T-cell (primary cell): ENCODE results near the gene CENPI. TPM values are rescaled to one million over a fixed set of nuclear protein-coding genes. Genes with fewer than 3 reads are reported as not detected.

Source experiments
- ATAC-seq, 4 experiments: fragments of 200-7000 bp in 3 of 4; fragments of 150-1000 bp in 1 of 4; cut with Tn5 transposase; replicated peaks in 1 of 4; 1 replicate in 3 of 4; 2 replicates in 1 of 4; pipeline ENCODE4 v1.10.0; 2021; ENCODE audit warnings: moderate library complexity in 3 of 4, mild to moderate bottlenecking in 2 of 4, moderate number of reproducible peaks in 1 of 4
- CTCF ChIA-PET, 2 donors: fragments of 300-600 bp; sonication (Branson Sonifier 250); formaldehyde crosslinking; loops; one replicate each; lab custom pipeline; 2022; ENCODE audit warnings: antibody characterized with exemption in 2 of 2; lab: Charles Lee
- POLR2A ChIA-PET, 2 donors: fragments of 300-600 bp; sonication (Branson Sonifier 250); formaldehyde crosslinking; loops; one replicate each; lab custom pipeline; 2022; ENCODE audit warnings: antibody characterized with exemption in 2 of 2; lab: Charles Lee
- DNase-seq, 35 experiments: peaks; one replicate each; pipeline versions ENCODE4 v3.0.0 to v3.0.0-alpha.2; 2013 to 2023
- H3K27ac ChIP-seq: one replicate; pipeline ENCODE4 v1.5.1; 2013; ENCODE audit warnings: low read length
- H3K27me3 ChIP-seq, 2 experiments: replicated peaks in 1 of 2; 1 replicate in 1 of 2; 2 replicates in 1 of 2; pipeline versions ENCODE4 v1.6.1 to v1.7.0; 2013; ENCODE audit warnings: low read length in 1 of 2, mixed read lengths in 1 of 2; ENCODE audit not compliant: control insufficient read depth in 2 of 2, insufficient read depth in 2 of 2; ENCODE audit errors: extremely low read depth in 1 of 2
- H3K36me3 ChIP-seq, 2 donors: 1 replicate in 1 of 2; 2 replicates in 1 of 2; pipeline versions ENCODE4 v1.6.1 to v1.7.0; 2013; ENCODE audit warnings: low read length in 1 of 2; ENCODE audit not compliant: control insufficient read depth in 2 of 2, insufficient read depth in 1 of 2; ENCODE audit errors: extremely low read depth in 1 of 2
- H3K4me1 ChIP-seq, 2 experiments: 1 replicate in 1 of 2; 2 replicates in 1 of 2; pipeline versions ENCODE4 v1.6.1 to v1.7.0; 2013; ENCODE audit warnings: low read length in 2 of 2, mixed read lengths in 1 of 2; ENCODE audit not compliant: insufficient read depth in 2 of 2, control insufficient read depth in 1 of 2; ENCODE audit errors: extremely low read depth in 1 of 2
- H3K4me3 ChIP-seq, 2 donors: 1 replicate in 1 of 2; 2 replicates in 1 of 2; pipeline versions ENCODE4 v1.5.1 to v1.7.0; 2013; ENCODE audit warnings: mild to moderate bottlenecking in 2 of 2, low read length in 1 of 2, moderate library complexity in 1 of 2; ENCODE audit not compliant: control insufficient read depth in 1 of 2; ENCODE audit errors: extremely low read depth in 1 of 2
- H3K9me3 ChIP-seq: 2 replicates; pipeline ENCODE4 v1.7.0; 2013
- H3K27ac Mint-ChIP-seq, 2 donors: one replicate each; pipeline ENCODE4 v1.8.0; 2020 to 2021; ENCODE audit warnings: mild to moderate bottlenecking in 2 of 2, mixed read lengths in 2 of 2
- H3K27me3 Mint-ChIP-seq, 2 donors: one replicate each; pipeline ENCODE4 v1.8.0; 2021 to 2022; ENCODE audit warnings: mixed read lengths in 2 of 2
- H3K36me3 Mint-ChIP-seq: one replicate; pipeline ENCODE4 v1.8.0; 2021; ENCODE audit warnings: mixed read lengths
- H3K4me1 Mint-ChIP-seq, 3 donors: one replicate each; pipeline ENCODE4 v1.8.0; 2020 to 2022; ENCODE audit warnings: mixed read lengths in 3 of 3, mild to moderate bottlenecking in 1 of 3
- H3K4me3 Mint-ChIP-seq, 3 donors: one replicate each; pipeline ENCODE4 v1.8.0; 2020 to 2022; ENCODE audit warnings: mild to moderate bottlenecking in 3 of 3, mixed read lengths in 3 of 3, moderate library complexity in 3 of 3
- H3K9me3 Mint-ChIP-seq, 3 donors: one replicate each; pipeline ENCODE4 v1.8.0; 2020 to 2022; ENCODE audit warnings: mixed read lengths in 3 of 3
- WGBS: methylation state at CpG from one replicate; pipeline ENCODE4 v1.1.5; 2013; ENCODE audit warnings: missing lambda C conversion rate; ENCODE audit not compliant: insufficient coverage; 5-methylcytosine and 5-hydroxymethylcytosine counted together
- total RNA-seq, 35 experiments: library from RNA in 6 of 35; stranded (reverse) in 6 of 35; fragments of 120-200 nt in 1 of 35; gene quantifications; one replicate each; pipeline versions ENCODE4 v1.2.1 to v1.2.4 and lab custom pipeline; 2013 to 2026

The CENPI gene
- total RNA-seq, 5 donors from 2014 or later (not counting 1 experiment from before 2014, with no cell fraction given): 0.42 to 0.95 (median 0.85) TPM

- CTCF ChIA-PET: interaction anchor here in 1 of 2 donors (0.6 kb wide), 1 partner anchor 421 kb away, joined by 10 read pairs; no protein-coding TSS in a partner anchor
- ATAC-seq: no peak
- H3K9me3 ChIP-seq: no peaks in the 10 kb centered on the region
- Mint-ChIP-seq H3K9me3 (no peaks in the 10 kb centered on the region), H3K27me3 (peaks cover 0 to 2% of the 10 kb centered on the region in 2 donors), H3K4me1 (no peaks in the 10 kb centered on the region), H3K36me3 (no peaks in the 10 kb centered on the region), H3K4me3 (no peak overlapping the region), H3K27ac (no peak overlapping the region)
- no peak overlapping the region for H3K27ac ChIP-seq
- no peaks in the 10 kb centered on the region for H3K36me3 ChIP-seq
- POLR2A ChIA-PET: no interaction called here
- no peak for DNase-seq
- H3K27me3 ChIP-seq: no peaks in the 10 kb centered on the region
- no peak overlapping the region for H3K4me3 ChIP-seq
- WGBS: no CpG with 5 or more reads among the region's 1 CpG
- no peaks in the 10 kb centered on the region for H3K4me1 ChIP-seq
Measured at GRCh38 chrX:101091817-101092216, 6.2 kb upstream of the CENPI start.

- H3K9me3 ChIP-seq: no peaks in the 10 kb centered on the region
- Mint-ChIP-seq H3K27me3 (no peaks in the 10 kb centered on the region), H3K4me3 (no peak overlapping the region), H3K36me3 (no peaks in the 10 kb centered on the region), H3K27ac (no peak overlapping the region), H3K9me3 (no peaks in the 10 kb centered on the region), H3K4me1 (no peaks in the 10 kb centered on the region)
- no peaks in the 10 kb centered on the region for H3K27me3 ChIP-seq
- DNase-seq: no peak
- ATAC-seq: no peak
- no peak overlapping the region for H3K4me3 ChIP-seq
- no peaks in the 10 kb centered on the region for H3K36me3 ChIP-seq
- CTCF ChIA-PET: no interaction called here
- no peak overlapping the region for H3K27ac ChIP-seq
- POLR2A ChIA-PET: no interaction called here
- H3K4me1 ChIP-seq: no peaks in the 10 kb centered on the region
- WGBS: no CpG with 5 or more reads among the region's 4 CpGs
Measured at GRCh38 chrX:101108284-101108683, 10.3 kb downstream of the CENPI start.

- Mint-ChIP-seq H3K4me1 (no peaks in the 10 kb centered on the region), H3K4me3 (no peak overlapping the region), H3K27ac (no peak overlapping the region), H3K27me3 (no peaks in the 10 kb centered on the region), H3K9me3 (no peaks in the 10 kb centered on the region), H3K36me3 (no peaks in the 10 kb centered on the region)
- no peak for DNase-seq
- no peaks in the 10 kb centered on the region for H3K4me1 ChIP-seq
- CTCF ChIA-PET: no interaction called here
- H3K27ac ChIP-seq: no peak overlapping the region
- no peaks in the 10 kb centered on the region for H3K36me3 ChIP-seq
- no peak overlapping the region for H3K4me3 ChIP-seq
- WGBS: no CpG with 5 or more reads among the region's 3 CpGs
- ATAC-seq: no peak
- POLR2A ChIA-PET: interaction anchor here in 1 of 2 donors (0.5 kb wide), 1 partner anchor 500 kb away, joined by 3 read pairs; the partner anchor contains the start of gene ARMCX6
- no peaks in the 10 kb centered on the region for H3K27me3 ChIP-seq
- H3K9me3 ChIP-seq: no peaks in the 10 kb centered on the region
Measured at GRCh38 chrX:101117701-101118100, 19.7 kb downstream of the CENPI start.

- H3K4me3 ChIP-seq: no peak overlapping the region
- no peak overlapping the region for H3K4me3 Mint-ChIP-seq
- POLR2A ChIA-PET: no interaction called here
- DNase-seq (no peak), ATAC-seq (no peak)
- H3K27ac Mint-ChIP-seq: no peak overlapping the region
- H3K4me1 ChIP-seq: no peaks in the 10 kb centered on the region
- no peaks in the 10 kb centered on the region for H3K4me1 Mint-ChIP-seq
- no peaks in the 10 kb centered on the region for H3K9me3 Mint-ChIP-seq
- no peaks in the 10 kb centered on the region for H3K27me3 ChIP-seq
- H3K9me3 ChIP-seq: no peaks in the 10 kb centered on the region
- H3K36me3 Mint-ChIP-seq: peaks cover 7% of the 10 kb centered on the region
- CTCF ChIA-PET: no interaction called here
- peaks cover 0 to 8% of the 10 kb centered on the region in 2 donors for H3K27me3 Mint-ChIP-seq
- H3K36me3 ChIP-seq: no peaks in the 10 kb centered on the region
- H3K27ac ChIP-seq: no peak overlapping the region
- no CpG with 5 or more reads among the region's 2 CpGs for WGBS
Measured at GRCh38 chrX:101136235-101136634, 38.2 kb downstream of the CENPI start.

Other genes with a start within 250 kb of the CENPI start
- not detected for gene NOX1, start 223.8 kb upstream of the CENPI start, total RNA-seq
- 1 to 10 TPM in 4 of 5 donors, under 1 TPM in 1; 0.53 to 4.8 (median 1.8) TPM for gene XKRX, start 169.3 kb upstream of the CENPI start, total RNA-seq
- gene ARL13A, start 128.5 kb upstream of the CENPI start, total RNA-seq: not detected
- gene TRMT2B, start 46.1 kb upstream of the CENPI start, total RNA-seq: 10 to 100 TPM; 34.7 to 45.8 (median 43.6) TPM
- not detected for gene TMEM35A, start 19.3 kb upstream of the CENPI start, total RNA-seq
- gene DRP2, start 121.6 kb downstream of the CENPI start, total RNA-seq: under 1 TPM; 0.07 to 0.28 (median 0.13) TPM
- gene TAF7L, start 193.1 kb downstream of the CENPI start, total RNA-seq: not detected